Esophagus muscularis mucosa (tissue), 4 donors: ENCODE results near the gene ANKS3. TPM values are rescaled to one million over a fixed set of nuclear protein-coding genes. Genes with fewer than 3 reads are reported as not detected.

ENCODE experiments used
- DNase-seq: peaks from one replicate; pipeline ENCODE4 v3.0.0-alpha.2; 2017; ENCODE audit errors: extremely low spot score
- H3K27ac ChIP-seq, 4 donors: fragments of 200-600 bp; sonication (generic); replicated peaks in 1 of 4; 1 replicate in 3 of 4; 2 replicates in 1 of 4; pipeline ENCODE4 v1.5.1; 2016 to 2019; ENCODE audit warnings: mild to moderate bottlenecking in 1 of 4
- H3K27me3 ChIP-seq, 4 donors: fragments of 200-600 bp; sonication (generic); one replicate each; pipeline versions ENCODE4 v1.5.1 to v1.6.0; 2016 to 2019
- H3K36me3 ChIP-seq, 4 donors: fragments of 200-600 bp; sonication (generic); one replicate each; pipeline ENCODE4 v1.5.1; 2016 to 2019
- H3K4me1 ChIP-seq, 4 donors: fragments of 200-600 bp; sonication (generic); one replicate each; pipeline ENCODE4 v1.5.1; 2016 to 2019
- H3K4me3 ChIP-seq, 4 donors: fragments of 200-600 bp; sonication (generic); 1 replicate in 2 of 4; 2 replicates in 2 of 4; pipeline ENCODE4 v1.5.1; 2016 to 2019; ENCODE audit warnings: mild to moderate bottlenecking in 4 of 4, moderate library complexity in 1 of 4
- H3K9me3 ChIP-seq, 4 donors: fragments of 200-600 bp; sonication (generic); 1 replicate in 3 of 4; 2 replicates in 1 of 4; pipeline ENCODE4 v1.5.1; 2016 to 2019
- EP300 ChIP-seq: sonication (generic); formaldehyde crosslinking; IDR thresholded peaks from one replicate; pipeline ENCODE4 v1.6.1; 2017; ENCODE audit warnings: antibody characterized with exemption
- POLR2A ChIP-seq: fragments of 450-650 bp; IDR thresholded peaks from one replicate; pipeline ENCODE4 v1.6.1; 2017; ENCODE audit warnings: antibody characterized with exemption, moderate library complexity, mild to moderate bottlenecking, low read depth
- POLR2AphosphoS5 ChIP-seq, 2 donors: sonication (generic); formaldehyde crosslinking; IDR thresholded peaks; one replicate each; pipeline ENCODE4 v1.6.1; 2017; ENCODE audit warnings: antibody characterized with exemption in 2 of 2
- WGBS: methylation state at CpG from one replicate; pipeline ENCODE4 v1.1.5; 2018; 5-methylcytosine and 5-hydroxymethylcytosine counted together
- intact Hi-C: fragments of 100-400 bp; cut with DNase I; formaldehyde crosslinking; loops from one replicate; pipeline ENCODE4 v1.15.1; 2023
- total RNA-seq, 4 donors: library from RNA; depleted of rRNA; stranded (reverse); fragments of >200 nt; gene quantifications; one replicate each; pipeline versions ENCODE4 v1.1.0 to v1.2.1, GENCODE V29; 2016
- TF ChIP-seq, protein P1 (sequence below), 3 experiments: fragments of 200-600 bp in 2 of 3; fragments of 450-650 bp in 1 of 3; sonication (generic) in 2 of 3; IDR thresholded peaks; one replicate each; pipeline ENCODE4 v1.5.1; 2017 to 2019; ENCODE audit warnings: antibody characterized with exemption in 3 of 3, mild to moderate bottlenecking in 2 of 3, moderate library complexity in 1 of 3

ANKS3 gene
- total RNA-seq, 4 donors from 2014 or later: 17.0 to 29.0 (median 24.7) TPM

- H3K27ac ChIP-seq: peak within 1 kb of the TSS; percentile 84 to 94 (median 91)
- under 1% methylated on average over 48 of the region's 91 CpGs for WGBS
- DNase-seq: peak; percentile 98
- no peaks in the 10 kb centered on the region for H3K27me3 ChIP-seq
- H3K4me3 ChIP-seq: peak within 1 kb of the TSS; percentile 88 to 98 (median 91)
- H3K9me3 ChIP-seq: no peaks in the 10 kb centered on the region
- TF ChIP-seq POLR2AphosphoS5 (IDR thresholded peaks at IDR 0.05): peak; percentile 58 to 81
- no peak for TF ChIP-seq POLR2A
- TF ChIP-seq EP300: no peak
- TF ChIP-seq, protein P1, sequence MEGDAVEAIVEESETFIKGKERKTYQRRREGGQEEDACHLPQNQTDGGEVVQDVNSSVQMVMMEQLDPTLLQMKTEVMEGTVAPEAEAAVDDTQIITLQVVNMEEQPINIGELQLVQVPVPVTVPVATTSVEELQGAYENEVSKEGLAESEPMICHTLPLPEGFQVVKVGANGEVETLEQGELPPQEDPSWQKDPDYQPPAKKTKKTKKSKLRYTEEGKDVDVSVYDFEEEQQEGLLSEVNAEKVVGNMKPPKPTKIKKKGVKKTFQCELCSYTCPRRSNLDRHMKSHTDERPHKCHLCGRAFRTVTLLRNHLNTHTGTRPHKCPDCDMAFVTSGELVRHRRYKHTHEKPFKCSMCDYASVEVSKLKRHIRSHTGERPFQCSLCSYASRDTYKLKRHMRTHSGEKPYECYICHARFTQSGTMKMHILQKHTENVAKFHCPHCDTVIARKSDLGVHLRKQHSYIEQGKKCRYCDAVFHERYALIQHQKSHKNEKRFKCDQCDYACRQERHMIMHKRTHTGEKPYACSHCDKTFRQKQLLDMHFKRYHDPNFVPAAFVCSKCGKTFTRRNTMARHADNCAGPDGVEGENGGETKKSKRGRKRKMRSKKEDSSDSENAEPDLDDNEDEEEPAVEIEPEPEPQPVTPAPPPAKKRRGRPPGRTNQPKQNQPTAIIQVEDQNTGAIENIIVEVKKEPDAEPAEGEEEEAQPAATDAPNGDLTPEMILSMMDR (IDR thresholded peaks at IDR 0.05): peak; percentile 27 to 61 (median 42)
- peaks cover 32 to 48% (median 42%) of the 10 kb centered on the region in 4 donors for H3K4me1 ChIP-seq
- intact Hi-C loops: no loop called here
- H3K36me3 ChIP-seq: peaks cover 20 to 54% (median 49%) of the 10 kb centered on the region in 4 donors
Measured at GRCh38 chr16:4693296-4693955, 40.6 kb downstream of the ANKS3 start, which contains the start of gene NUDT16L1. Gene NUDT16L1 (plus strand): TSS chr16:4693562. CDS start chr16:4693727, 165 bp downstream.

DNA sequence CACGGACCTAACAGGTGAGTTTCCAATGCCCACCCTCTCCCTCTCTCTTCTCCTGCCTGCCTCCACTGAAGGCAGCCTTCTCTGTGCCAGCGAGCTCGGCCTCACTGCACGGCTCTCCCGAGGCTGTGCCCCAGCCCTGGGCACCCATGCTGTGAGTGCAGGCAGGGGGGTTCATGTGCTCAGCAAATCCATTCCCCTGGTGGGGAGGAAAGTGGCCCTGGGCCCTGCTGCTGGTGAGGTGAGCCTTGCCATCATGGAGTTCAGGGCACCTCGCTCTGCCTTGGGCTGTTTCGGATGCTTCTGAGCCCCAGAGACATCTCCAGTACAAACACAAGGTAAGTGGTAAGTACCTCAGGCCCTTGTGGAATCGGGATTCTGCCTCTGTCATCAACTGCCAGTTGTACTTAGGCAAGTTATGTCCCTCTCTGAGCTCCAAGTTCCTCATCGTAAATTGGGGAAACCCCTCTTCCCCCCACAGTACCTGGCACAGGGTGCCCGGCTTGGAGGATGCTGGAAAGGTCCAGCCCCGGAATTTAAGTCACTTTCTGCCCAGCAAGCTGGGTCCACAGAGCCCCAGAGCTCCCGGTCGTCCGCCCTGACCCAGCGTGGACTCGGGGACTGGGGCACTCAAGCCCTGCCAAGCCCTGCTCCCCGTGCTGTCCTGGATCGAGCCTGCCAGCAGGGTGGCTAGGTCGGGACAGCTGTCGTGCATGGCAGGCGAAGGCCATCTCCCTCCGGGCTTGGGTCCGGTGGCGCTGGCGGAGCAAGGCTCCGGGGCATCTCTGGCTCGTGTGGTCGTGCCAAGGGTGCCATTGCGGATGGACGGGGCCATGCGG lies 41.4 kb downstream of the ANKS3 start:
- Histone ChIP-seq H3K4me3 (peak overlapping the region; percentile 88 to 98 (median 91)), H3K27me3 (no peaks in the 10 kb centered on the region), H3K36me3 (peaks cover 14 to 54% (median 49%) of the 10 kb centered on the region in 4 donors), H3K4me1 (peaks cover 32 to 48% (median 42%) of the 10 kb centered on the region in 4 donors), H3K27ac (peak overlapping the region; percentile 84 to 94 (median 91)), H3K9me3 (no peaks in the 10 kb centered on the region)
- no peak for DNase-seq
- whole genome bisulfite sequencing: 27% methylated on average over 17 of the region's 31 CpGs
- TF ChIP-seq EP300: no peak
- TF ChIP-seq POLR2AphosphoS5 (IDR thresholded peaks at IDR 0.05): no peak
- TF ChIP-seq, protein P1 (IDR thresholded peaks at IDR 0.05): no peak
- no peak for TF ChIP-seq POLR2A
- intact Hi-C loops: no loop called here

GRCh38 chr16:4691666-4692412 lies 42.2 kb downstream of the ANKS3 start:
- no peaks in the 10 kb centered on the region for H3K9me3 ChIP-seq
- H3K4me1 ChIP-seq: peaks cover 32 to 45% (median 39%) of the 10 kb centered on the region in 4 donors
- intact Hi-C loops: no loop called here
- no peak for DNase-seq
- no peak overlapping the region for H3K27ac ChIP-seq
- H3K36me3 ChIP-seq: peaks cover 14 to 54% (median 49%) of the 10 kb centered on the region in 4 donors
- H3K4me3 ChIP-seq: no peak overlapping the region
- WGBS: 79% methylated on average over 5 of the region's 20 CpGs
- no peak for TF ChIP-seq POLR2AphosphoS5 (IDR thresholded peaks at IDR 0.05)
- TF ChIP-seq, protein P1 (IDR thresholded peaks at IDR 0.05): no peak
- no peak for TF ChIP-seq POLR2A
- TF ChIP-seq EP300: no peak
- no peaks in the 10 kb centered on the region for H3K27me3 ChIP-seq

- Histone ChIP-seq H3K4me1 (peaks cover 28 to 38% (median 32%) of the 10 kb centered on the region in 4 donors), H3K27ac (no peak overlapping the region), H3K4me3 (no peak overlapping the region), H3K9me3 (no peaks in the 10 kb centered on the region), H3K36me3 (peaks cover 18 to 54% (median 50%) of the 10 kb centered on the region in 4 donors), H3K27me3 (no peaks in the 10 kb centered on the region)
- TF ChIP-seq, protein P1 (IDR thresholded peaks at IDR 0.05): no peak
- TF ChIP-seq EP300 (no peak), POLR2AphosphoS5 (IDR thresholded peaks at IDR 0.05) (no peak), POLR2A (no peak)
- intact Hi-C loops: no loop called here
- WGBS: 78% methylated on average over 4 of the region's 19 CpGs
- no peak for DNase-seq
Measured at GRCh38 chr16:4690946-4691665, 43.0 kb downstream of the ANKS3 start.
